Stimulated activated effector memory CD8-positive, alpha-beta T cell treated with anti-CD3 and anti-CD28 coated beads, Interleukin-12 subunit alpha, Interleukin-12 subunit beta, amount 100 ng/mL, for 72 hours (primary cell): Measurements from ENCODE around the gene RYR1.
A peak's percentile ranks its signal among the peaks of the same experiment; 100 is the strongest.
"Not testable (repeated sequence)": the region's sequence is repeated elsewhere in the genome, so short reads cannot be mapped to it uniquely, and the experiment has no call there.

Experiments used
- ATAC-seq: fragments of 150-1000 bp; cut with Tn5 transposase; 2 replicates; pipeline ENCODE4 v1.10.0; 2021
- DNase-seq, 2 donors: peaks; one replicate each; pipeline ENCODE4 v3.0.0; 2021 to 2022; ENCODE audit warnings: low spot score in 2 of 2
- H3K27ac Mint-ChIP-seq: one replicate; pipeline ENCODE4 v1.8.0; 2022; ENCODE audit warnings: mild to moderate bottlenecking, mixed read lengths
- H3K36me3 Mint-ChIP-seq: one replicate; pipeline ENCODE4 v1.8.0; 2022; ENCODE audit warnings: mild to moderate bottlenecking, mixed read lengths
- H3K4me1 Mint-ChIP-seq: one replicate; pipeline ENCODE4 v1.8.0; 2022; ENCODE audit warnings: mixed read lengths
- H3K4me3 Mint-ChIP-seq: one replicate; pipeline ENCODE4 v1.8.0; 2022; ENCODE audit warnings: mild to moderate bottlenecking, mixed read lengths
- H3K9me3 Mint-ChIP-seq: one replicate; pipeline ENCODE4 v1.8.0; 2022; ENCODE audit warnings: mixed read lengths

Gene RYR1

DNA sequence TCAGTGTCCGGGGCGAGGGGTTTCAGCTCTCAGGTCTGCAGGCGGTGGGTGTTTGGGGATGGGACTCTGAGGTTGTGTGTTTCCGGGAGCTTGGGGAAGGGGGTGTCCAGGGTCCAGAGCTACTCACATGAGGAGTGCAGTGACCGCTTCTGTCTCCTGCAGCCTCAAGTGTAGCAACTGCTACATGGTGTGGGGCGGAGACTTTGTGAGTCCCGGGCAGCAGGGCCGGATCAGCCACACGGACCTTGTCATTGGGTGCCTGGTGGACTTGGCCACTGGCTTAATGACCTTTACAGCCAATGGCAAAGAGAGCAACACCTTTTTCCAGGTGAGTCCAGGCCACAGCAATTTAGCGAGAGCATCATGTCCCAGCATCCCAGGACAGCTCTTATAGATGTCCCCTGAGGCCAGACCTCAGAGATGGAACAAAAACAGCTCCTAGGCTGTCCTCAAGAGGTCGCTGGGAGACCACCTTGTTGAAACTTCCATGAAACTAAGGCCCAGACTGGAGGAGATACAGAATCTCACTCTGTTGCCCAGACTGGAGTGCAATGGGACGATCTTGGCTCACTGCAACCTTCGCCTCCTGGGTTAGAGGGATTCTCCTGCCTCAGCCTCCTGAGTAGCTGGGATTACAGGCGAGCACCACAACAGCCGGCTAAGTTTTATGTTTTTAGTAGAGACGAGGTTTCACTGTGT, 44.9 kb downstream of the RYR1 start:
- ATAC-seq (peak; percentile 41), DNase-seq (no peak)
- no peaks in the 10 kb centered on the region for H3K4me1 Mint-ChIP-seq
- H3K4me3 Mint-ChIP-seq: no peak overlapping the region
- H3K36me3 Mint-ChIP-seq: peaks cover 56% of the 10 kb centered on the region
- no peak overlapping the region for H3K27ac Mint-ChIP-seq
- no peaks in the 10 kb centered on the region for H3K9me3 Mint-ChIP-seq

DNA sequence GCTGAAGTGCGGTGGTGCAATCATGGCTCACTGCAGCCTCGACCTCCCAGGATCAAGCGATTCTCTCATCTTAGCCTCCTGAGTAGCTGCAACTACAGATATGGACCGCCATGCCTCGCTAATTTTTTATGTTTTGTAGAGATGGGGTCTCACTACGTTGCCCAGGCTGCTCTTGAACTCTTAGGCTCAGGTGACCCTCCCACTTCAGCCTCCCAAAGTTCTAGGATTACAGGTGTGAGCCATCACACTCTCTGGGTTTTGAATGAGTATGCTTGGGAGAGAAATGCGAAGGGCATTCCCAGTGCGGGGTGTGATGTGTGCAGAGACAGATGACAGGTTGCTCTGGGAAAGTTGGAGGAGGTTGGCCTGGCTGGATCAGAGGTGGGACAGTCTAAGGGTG, 49.0 kb downstream of the RYR1 start:
- no peak for ATAC-seq
- no peak overlapping the region for H3K27ac Mint-ChIP-seq
- H3K4me1 Mint-ChIP-seq: no peaks in the 10 kb centered on the region
- no peaks in the 10 kb centered on the region for H3K9me3 Mint-ChIP-seq
- H3K4me3 Mint-ChIP-seq: no peak overlapping the region
- H3K36me3 Mint-ChIP-seq: peaks cover 45% of the 10 kb centered on the region
- DNase-seq: no peak

DNA sequence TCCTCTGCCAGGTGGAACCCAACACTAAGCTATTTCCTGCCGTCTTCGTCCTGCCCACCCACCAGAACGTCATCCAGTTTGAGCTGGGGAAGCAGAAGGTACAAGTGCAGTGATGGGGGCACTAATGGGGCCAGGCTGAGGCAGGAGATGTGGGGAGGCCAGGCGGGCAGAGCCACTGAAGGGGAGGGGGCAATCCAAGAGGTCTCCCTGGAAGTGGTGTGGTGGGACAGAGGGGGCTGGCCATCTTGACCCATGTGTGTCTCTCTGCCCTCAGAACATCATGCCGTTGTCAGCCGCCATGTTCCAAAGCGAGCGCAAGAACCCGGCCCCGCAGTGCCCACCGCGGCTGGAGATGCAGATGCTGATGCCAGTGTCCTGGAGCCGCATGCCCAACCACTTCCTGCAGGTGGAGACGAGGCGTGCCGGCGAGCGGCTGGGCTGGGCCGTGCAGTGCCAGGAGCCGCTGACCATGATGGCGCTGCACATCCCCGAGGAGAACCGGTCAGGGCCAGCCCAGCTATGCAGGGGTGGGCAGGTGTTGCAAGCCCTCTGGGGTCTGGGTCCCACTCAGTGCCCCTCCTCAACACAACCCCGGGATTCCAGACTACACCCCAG, 49.6 kb downstream of the RYR1 start:
- peaks cover 38% of the 10 kb centered on the region for H3K36me3 Mint-ChIP-seq
- DNase-seq: no peak
- H3K27ac Mint-ChIP-seq: no peak overlapping the region
- H3K9me3 Mint-ChIP-seq: no peaks in the 10 kb centered on the region
- H3K4me3 Mint-ChIP-seq: no peak overlapping the region
- no peaks in the 10 kb centered on the region for H3K4me1 Mint-ChIP-seq
- peak; percentile 12 for ATAC-seq

DNA sequence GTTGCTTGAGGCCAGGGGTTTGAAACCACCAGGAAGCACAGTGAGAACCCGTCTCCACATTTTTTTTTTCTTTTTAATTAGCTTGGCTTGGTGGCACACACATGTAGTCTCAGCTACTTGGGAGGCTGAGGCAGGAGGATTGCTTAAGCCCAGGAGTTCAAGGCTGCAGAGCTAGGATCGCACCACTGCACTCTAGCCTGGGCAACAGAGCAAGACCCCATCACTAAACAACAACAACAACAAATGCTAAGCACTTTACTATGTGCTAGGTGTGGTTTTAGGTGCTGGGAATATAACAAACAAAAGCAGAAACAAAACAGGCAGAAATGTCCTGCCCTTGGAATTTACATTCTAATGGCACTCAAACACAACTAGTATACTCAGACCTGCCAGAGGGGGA, 51.3 kb downstream of the RYR1 start:
- DNase-seq (no peak), ATAC-seq (no peak)
- Mint-ChIP-seq H3K4me3 (no peak overlapping the region), H3K9me3 (no peaks in the 10 kb centered on the region), H3K27ac (no peak overlapping the region), H3K36me3 (peaks cover 34% of the 10 kb centered on the region), H3K4me1 (no peaks in the 10 kb centered on the region)

DNA sequence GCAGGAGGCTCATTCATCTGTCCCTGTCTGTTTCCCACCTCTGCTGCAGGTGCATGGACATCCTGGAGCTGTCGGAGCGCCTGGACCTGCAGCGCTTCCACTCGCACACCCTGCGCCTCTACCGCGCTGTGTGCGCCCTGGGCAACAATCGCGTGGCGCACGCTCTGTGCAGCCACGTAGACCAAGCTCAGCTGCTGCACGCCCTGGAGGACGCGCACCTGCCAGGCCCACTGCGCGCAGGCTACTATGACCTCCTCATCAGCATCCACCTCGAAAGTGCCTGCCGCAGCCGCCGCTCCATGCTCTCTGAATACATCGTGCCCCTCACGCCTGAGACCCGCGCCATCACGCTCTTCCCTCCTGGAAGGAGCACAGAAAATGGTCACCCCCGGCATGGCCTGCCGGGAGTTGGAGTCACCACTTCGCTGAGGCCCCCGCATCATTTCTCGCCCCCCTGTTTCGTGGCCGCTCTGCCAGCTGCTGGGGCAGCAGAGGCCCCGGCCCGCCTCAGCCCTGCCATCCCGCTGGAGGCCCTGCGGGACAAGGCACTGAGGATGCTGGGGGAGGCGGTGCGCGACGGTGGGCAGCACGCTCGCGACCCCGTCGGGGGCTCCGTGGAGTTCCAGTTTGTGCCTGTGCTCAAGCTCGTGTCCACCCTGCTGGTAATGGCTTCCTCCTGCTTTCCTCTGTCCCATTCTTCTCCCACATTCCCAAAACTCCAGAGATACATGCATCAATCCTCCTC, 52.2 kb downstream of the RYR1 start:
- H3K4me1 Mint-ChIP-seq: no peaks in the 10 kb centered on the region

DNA sequence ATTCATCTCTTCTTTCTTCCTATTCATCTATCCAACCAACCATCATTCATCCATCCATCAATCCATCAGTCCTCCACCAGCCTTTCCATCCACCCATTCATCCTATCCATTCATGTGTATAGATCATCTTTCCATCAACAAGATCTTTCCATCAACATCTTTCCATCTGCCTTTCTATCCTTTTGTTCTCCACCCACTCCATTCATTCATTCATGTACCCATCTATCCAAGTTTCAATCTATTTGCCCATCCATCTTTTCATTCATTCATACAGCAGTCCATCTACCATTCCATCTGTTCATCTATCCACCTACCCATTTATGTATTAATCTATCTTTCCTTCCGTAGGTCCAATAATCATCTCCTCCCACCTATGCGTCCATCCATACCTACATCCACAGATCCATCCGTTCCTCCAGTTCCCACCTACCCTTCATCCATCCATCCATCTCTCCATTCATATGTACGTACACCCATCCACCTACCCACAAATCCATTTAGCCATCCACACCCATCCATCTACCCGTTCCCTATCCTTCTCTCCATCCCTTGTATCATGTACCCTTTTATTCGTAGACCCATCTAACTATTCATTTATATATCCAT, 53.3 kb downstream of the RYR1 start:
- DNase-seq: no peak
- no peak overlapping the region for H3K27ac Mint-ChIP-seq

More for the DNA sequence above, 52.2 kb downstream of the RYR1 start:
- ATAC-seq: no peak
- H3K4me3 Mint-ChIP-seq: no peak overlapping the region
- no peak for DNase-seq
- no peaks in the 10 kb centered on the region for H3K9me3 Mint-ChIP-seq
- H3K27ac Mint-ChIP-seq: no peak overlapping the region
- H3K36me3 Mint-ChIP-seq: peaks cover 38% of the 10 kb centered on the region

DNA sequence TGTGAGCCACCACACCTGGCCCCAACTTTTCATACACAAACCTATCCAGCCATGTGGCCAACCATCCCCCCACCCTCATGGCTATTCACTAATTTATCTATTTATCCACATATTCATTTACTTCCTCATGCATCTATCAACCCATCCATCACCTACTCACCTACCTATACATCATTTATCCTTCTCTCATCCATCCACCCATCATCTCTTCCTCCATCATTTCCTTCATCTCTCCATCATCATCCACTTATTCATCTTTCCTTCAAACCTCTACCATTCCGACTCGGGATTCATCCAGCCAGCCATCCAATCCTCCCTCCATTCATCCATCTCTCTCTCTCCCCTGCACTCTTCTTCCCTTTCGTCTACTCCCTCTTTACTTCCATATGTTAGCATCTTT, 54.6 kb downstream of the RYR1 start:
- ATAC-seq (no peak), DNase-seq (no peak)
- peaks cover 48% of the 10 kb centered on the region for H3K36me3 Mint-ChIP-seq
- H3K9me3 Mint-ChIP-seq: no peaks in the 10 kb centered on the region
- H3K4me1 Mint-ChIP-seq: peaks cover 7% of the 10 kb centered on the region
- H3K4me3 Mint-ChIP-seq: no peak overlapping the region
- H3K27ac Mint-ChIP-seq: no peak overlapping the region

More for the DNA sequence above, 53.3 kb downstream of the RYR1 start:
- H3K36me3 Mint-ChIP-seq: peaks cover 44% of the 10 kb centered on the region
- H3K4me1 Mint-ChIP-seq: no peaks in the 10 kb centered on the region
- H3K4me3 Mint-ChIP-seq: no peak overlapping the region
- no peaks in the 10 kb centered on the region for H3K9me3 Mint-ChIP-seq
- no peak for ATAC-seq

DNA sequence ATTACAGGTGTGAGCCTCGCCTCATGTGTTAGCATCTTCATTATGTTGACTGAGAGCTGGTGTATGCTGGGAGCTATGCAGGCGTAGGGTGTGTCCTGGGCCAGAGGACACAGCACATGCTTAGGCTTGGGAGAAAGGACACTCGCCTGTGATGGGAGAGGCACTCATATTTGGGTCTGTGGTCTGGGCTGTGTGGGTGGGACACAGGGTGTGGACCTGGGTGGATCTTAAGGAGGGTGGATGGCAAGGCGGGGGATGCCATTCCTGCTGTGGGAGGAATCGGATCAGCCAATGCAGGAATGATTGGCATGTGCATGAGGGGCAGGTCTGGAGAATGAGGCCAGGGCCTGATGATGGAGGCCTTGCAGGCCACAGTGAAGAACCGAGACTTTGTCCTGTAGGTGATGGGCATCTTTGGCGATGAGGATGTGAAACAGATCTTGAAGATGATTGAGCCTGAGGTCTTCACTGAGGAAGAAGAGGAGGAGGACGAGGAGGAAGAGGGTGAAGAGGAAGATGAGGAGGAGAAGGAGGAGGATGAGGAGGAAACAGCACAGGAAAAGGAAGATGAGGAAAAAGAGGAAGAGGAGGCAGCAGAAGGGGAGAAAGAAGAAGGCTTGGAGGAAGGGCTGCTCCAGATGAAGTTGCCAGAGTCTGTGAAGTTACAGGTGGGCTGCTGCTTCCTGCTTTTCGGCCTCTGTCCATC, 55.4 kb downstream of the RYR1 start:
- H3K9me3 Mint-ChIP-seq: no peaks in the 10 kb centered on the region
- no peak overlapping the region for H3K27ac Mint-ChIP-seq
- H3K4me3 Mint-ChIP-seq: no peak overlapping the region
- H3K4me1 Mint-ChIP-seq: peaks cover 7% of the 10 kb centered on the region
- H3K36me3 Mint-ChIP-seq: peaks cover 52% of the 10 kb centered on the region
- ATAC-seq (no peak), DNase-seq (no peak)

DNA sequence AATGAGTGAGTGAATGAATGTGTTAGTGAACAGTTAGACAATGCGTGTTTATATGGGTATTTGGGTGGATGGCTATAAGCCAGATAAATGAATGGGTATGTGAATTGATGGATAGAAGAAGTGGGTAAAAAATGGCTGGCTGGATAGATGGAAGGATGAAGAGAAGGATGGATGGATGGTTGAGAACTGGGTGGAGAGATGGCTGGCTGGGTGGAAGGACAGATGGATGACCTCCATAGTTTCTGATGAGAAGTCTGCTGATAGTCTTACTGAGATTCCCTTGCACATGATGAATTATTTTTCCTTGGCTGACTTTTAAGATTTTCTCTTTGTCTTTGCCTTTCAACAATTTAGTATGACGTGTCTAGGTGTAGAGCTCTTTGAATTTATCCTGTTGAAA, 57.4 kb downstream of the RYR1 start:
- Mint-ChIP-seq H3K4me3 (no peak overlapping the region), H3K27ac (no peak overlapping the region), H3K4me1 (peaks cover 7% of the 10 kb centered on the region), H3K36me3 (peaks cover 67% of the 10 kb centered on the region), H3K9me3 (no peaks in the 10 kb centered on the region)
- DNase-seq (no peak), ATAC-seq (no peak)

DNA sequence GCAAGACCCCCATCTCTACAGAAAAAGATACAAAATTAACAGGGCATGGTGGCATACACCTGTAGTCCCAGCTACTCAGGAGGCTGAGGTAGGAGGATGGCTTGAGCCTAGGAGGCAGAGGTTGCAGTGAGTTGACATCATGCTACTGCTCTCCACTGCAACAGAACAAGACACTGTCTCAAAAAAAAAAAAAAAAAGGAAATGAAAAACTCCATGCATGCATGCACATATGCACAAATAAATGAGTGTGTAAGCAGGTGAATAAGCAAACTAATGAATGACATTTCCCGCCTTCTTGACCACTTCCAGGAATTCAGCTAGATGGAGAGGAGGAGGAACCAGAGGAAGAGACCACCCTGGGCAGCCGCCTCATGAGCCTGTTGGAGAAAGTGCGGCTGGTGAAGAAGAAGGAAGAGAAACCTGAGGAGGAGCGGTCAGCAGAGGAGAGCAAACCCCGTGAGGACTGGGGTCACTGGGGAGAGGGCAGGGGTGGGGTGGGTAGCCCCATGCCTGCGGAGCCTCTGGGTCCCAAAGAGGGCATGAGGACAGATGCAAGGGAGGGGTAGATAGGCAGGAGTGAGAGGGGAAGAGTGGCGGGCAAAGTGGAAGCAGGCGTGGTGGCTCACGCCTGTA, 58.8 kb downstream of the RYR1 start:
- no peak overlapping the region for H3K27ac Mint-ChIP-seq

DNA sequence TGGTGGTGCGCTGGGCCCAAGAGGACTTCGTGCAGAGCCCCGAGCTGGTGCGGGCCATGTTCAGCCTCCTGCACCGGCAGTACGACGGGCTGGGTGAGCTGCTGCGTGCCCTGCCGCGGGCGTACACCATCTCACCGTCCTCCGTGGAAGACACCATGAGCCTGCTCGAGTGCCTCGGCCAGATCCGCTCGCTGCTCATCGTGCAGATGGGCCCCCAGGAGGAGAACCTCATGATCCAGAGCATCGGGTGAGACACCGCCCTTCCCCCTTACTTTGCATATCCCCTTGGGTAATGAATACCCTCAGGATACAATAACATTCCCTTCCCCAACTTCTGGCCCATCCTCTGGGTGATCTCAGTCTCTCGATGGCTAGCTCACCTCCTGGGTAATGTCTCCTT, 60.9 kb downstream of the RYR1 start:
- H3K27ac Mint-ChIP-seq: no peak overlapping the region
- ATAC-seq (peak; percentile 31), DNase-seq (no peak)
- peaks cover 77% of the 10 kb centered on the region for H3K36me3 Mint-ChIP-seq
- no peaks in the 10 kb centered on the region for H3K9me3 Mint-ChIP-seq
- H3K4me3 Mint-ChIP-seq: no peak overlapping the region
- H3K4me1 Mint-ChIP-seq: peaks cover 7% of the 10 kb centered on the region

More for the DNA sequence above, 58.8 kb downstream of the RYR1 start:
- no peaks in the 10 kb centered on the region for H3K9me3 Mint-ChIP-seq
- peaks cover 7% of the 10 kb centered on the region for H3K4me1 Mint-ChIP-seq
- peaks cover 68% of the 10 kb centered on the region for H3K36me3 Mint-ChIP-seq
- ATAC-seq (no peak), DNase-seq (no peak)
- H3K4me3 Mint-ChIP-seq: no peak overlapping the region

DNA sequence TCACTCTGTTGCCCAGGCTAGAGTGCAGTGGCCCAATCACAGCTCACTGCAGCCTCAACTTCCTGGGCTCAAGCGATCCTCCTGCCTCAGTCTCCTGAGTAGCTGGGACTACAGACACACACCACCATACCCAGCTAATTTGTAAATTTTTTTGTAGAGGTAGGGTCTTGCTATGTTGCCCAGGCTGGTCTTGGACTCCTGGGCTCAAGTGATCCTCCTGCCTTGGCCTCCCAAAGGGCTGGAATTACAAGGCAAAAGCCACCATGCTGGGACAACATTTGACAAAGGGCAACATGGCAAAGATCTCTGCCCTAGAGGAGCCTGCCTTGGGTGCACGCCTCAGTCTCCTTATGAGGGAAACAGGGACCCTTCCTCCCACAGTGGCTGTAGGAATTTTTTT, 61.9 kb downstream of the RYR1 start:
- peaks cover 82% of the 10 kb centered on the region for H3K36me3 Mint-ChIP-seq
- ATAC-seq, H3K4me3 Mint-ChIP-seq: not testable (repeated sequence)

DNA sequence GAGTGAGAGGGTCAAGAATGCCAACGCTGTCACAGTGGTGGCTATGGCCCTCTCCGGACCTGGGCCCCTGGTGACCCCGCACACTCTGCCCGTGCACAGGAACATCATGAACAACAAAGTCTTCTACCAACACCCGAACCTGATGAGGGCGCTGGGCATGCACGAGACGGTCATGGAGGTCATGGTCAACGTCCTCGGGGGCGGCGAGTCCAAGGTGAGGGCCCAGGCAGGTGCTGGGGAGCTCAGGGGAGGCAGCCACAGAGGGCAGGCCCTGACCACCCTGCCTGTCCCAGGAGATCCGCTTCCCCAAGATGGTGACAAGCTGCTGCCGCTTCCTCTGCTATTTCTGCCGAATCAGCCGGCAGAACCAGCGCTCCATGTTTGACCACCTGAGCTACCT, 62.6 kb downstream of the RYR1 start:
- H3K4me1 Mint-ChIP-seq: peaks cover 7% of the 10 kb centered on the region
- peaks cover 80% of the 10 kb centered on the region for H3K36me3 Mint-ChIP-seq
- no peak overlapping the region for H3K4me3 Mint-ChIP-seq
- DNase-seq: no peak
- ATAC-seq: no peak
- no peaks in the 10 kb centered on the region for H3K9me3 Mint-ChIP-seq
- no peak overlapping the region for H3K27ac Mint-ChIP-seq

More for the DNA sequence above, 61.9 kb downstream of the RYR1 start:
- not testable (repeated sequence) for H3K9me3 Mint-ChIP-seq, H3K27ac Mint-ChIP-seq, H3K4me1 Mint-ChIP-seq, DNase-seq

DNA sequence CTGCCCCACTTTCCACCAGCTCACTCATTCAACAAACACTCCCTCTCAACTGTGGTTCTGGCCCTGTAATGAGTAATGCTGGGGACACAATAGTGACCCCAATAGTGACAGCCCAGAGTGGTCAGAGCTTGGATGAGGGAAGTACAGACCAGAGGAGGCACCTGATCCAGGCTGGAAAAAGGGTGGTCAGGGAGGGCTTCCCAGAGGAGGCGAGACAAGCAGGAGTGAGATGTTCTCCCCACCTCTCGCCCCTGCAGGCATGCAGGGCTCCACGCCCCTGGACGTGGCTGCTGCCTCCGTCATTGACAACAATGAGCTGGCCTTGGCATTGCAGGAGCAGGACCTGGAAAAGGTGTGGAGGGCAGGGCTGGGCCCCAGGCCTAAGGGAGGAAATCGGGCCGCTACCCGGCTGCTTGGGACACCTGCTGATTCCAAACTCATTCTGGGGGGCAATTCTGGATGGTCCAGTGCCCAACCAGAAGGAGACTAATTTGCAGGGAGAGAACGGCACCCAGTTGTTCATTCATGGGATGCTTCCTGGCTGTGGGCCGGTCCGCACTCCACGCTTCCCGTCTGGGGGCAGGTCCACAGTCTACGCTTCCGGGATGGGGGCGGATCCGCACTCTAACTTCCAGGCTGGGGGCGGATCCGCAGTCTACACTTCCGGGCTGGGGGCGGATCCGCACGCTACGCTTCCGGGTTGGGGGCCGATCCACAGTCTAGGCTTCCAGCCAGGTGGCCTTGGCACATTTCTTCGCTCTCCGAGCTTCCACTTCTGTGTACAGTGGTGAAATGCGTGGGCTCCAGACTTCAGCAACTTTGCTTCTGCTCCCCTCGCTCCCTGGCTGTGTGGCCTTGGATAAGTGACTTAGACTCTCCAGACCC, 63.4 kb downstream of the RYR1 start:
- DNase-seq (no peak), ATAC-seq (no peak)
- peaks cover 7% of the 10 kb centered on the region for H3K4me1 Mint-ChIP-seq
- H3K36me3 Mint-ChIP-seq: peaks cover 79% of the 10 kb centered on the region
- no peak overlapping the region for H3K27ac Mint-ChIP-seq
- H3K4me3 Mint-ChIP-seq: no peak overlapping the region
- no peaks in the 10 kb centered on the region for H3K9me3 Mint-ChIP-seq
